GM21717 (cell line): ENCODE data around the gene KIF26B.

ENCODE experiments used
- ATAC-seq: cut with Tn5 transposase; IDR thresholded peaks from one replicate; pipeline ENCODE4 v1.9.1; 2021; ENCODE audit warnings: mild to moderate bottlenecking, moderate library complexity; ENCODE audit not compliant: unreplicated experiment

The KIF26B gene

GRCh38 chr1:245448975-245449431 lies 294.2 kb downstream of the KIF26B start:
- no peak for ATAC-seq

DNA sequence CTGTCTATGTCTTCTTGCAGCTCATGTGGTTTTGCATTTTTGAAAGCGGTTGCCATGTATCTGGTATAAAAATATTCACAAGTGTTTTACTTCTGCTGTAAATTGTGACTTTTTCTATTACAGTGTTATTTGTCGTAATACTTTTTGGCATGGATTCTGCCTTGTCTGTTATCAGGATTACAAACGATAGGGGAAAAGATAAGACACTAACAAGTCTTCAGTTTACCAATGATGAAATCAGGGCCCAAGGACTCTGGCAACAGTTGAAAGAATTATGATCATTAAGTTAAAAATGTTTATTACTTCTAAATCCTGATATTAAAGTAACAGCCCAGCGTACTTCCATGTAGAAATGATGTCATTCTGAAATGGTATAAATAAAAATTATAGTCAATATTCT lies 298.8 kb downstream of the KIF26B start:
- ATAC-seq, result no peak

GRCh38 chr1:245454051-245454450 lies 299.3 kb downstream of the KIF26B start:
- ATAC-seq, result no peak

GRCh38 chr1:245457562-245457961 lies 302.8 kb downstream of the KIF26B start:
- no peak for ATAC-seq

DNA sequence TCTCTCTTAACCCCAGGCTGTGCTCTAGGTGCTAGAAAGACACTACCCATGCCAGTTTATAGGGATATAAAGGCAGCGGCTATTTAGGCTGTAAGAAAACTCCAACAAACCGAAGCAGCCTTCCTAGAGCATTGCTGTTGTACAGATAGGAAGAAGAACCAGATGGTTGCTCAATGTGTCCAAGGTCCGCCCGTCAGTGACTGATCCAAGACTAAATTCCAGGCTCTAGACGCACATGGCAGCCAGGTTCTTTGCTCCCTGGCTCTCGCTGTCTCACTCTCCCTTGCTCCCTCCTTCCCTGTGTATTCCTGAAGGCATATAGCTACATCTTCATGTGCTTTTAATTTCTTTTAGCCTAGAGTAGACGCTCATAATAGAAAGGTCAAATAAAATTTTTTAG lies 303.4 kb downstream of the KIF26B start:
- ATAC-seq, result no peak

DNA sequence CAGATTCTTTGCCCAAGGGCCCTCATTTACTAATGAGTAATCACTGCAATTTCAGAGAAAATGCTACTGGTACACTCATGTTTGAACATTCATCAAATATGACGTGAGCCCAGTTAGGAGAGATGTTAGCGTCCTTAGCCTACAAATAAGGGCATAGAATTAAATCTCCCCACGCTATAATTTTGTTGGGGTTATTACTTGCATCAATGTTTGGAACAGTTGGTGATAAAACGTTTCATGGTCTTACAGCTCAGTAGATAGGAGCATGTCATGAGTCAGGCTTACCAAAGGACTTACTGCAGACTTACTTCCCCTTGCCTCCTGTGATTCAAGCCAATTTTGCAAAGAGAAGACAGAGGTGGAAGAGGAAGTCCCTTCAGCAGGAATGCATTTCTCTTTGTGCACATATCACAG lies 304.0 kb downstream of the KIF26B start:
- ATAC-seq, result no peak

DNA sequence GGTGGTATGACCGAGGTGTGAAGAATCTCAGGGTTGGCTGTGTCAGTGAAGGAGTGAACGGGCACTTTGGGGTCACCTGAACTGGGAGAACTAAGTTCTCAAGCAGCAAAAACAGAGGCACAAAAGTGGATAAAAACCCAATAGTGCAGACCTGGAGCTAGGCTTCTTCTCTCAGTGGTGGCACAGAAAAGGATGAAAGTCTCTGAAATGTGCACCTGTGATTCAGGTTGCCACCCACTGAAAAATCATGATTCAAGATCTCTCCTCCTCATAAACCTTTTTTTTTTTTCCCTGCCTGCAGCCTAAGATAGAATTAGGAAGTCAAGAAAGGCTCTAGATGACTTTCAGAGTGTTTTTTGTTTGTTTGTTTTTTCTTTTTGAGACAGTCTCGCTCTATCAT lies 304.8 kb downstream of the KIF26B start:
- no peak for ATAC-seq

- no peak for ATAC-seq
These were observed 306.9 kb downstream of the KIF26B start for GRCh38 chr1:245461681-245462080.

- no peak for ATAC-seq
These were observed 307.4 kb downstream of the KIF26B start for GRCh38 chr1:245462161-245462560.

GRCh38 chr1:245463392-245464165 lies 308.8 kb downstream of the KIF26B start:
- no peak for ATAC-seq

DNA sequence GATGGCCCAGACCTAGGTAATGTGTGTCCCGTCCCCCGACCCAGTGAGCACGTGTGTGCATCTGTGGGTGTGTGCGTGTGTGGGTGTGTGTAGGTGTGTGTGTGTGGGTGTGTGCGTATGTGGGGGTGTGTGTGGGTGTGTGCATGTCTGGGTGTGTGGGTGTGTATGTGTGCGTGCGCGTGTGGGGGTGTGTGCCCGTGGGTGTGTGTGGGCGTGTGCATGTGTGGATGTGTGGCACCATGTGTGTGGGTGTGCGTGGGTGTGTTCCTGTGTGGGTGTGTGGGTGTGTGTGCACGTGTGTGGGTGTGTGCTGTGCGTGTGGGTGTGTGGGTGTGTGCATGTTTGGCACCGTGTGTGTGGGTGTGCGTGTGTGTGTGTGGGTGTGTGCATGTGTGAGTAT lies 309.5 kb downstream of the KIF26B start:
- no peak for ATAC-seq

DNA sequence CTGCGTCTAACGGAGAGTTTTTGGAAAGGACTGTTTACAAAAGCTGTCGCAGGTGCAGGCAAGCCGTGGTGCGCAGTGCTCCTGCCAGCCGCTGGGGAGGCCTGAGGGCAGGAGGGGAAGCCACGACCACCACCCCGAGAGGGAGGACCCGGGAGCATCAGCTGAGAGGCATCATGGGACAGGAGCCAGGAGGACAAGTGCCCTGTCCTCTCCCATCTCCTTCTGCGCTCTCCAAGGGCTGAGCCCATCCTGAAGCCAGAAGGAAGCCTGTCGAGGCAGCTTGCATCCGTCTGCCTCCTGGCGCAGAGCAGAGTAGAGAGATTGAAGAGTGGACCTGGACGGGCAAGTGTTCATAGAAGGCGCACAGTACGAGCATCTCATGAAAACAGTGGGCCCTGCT lies 310.9 kb downstream of the KIF26B start:
- ATAC-seq, result no peak

DNA sequence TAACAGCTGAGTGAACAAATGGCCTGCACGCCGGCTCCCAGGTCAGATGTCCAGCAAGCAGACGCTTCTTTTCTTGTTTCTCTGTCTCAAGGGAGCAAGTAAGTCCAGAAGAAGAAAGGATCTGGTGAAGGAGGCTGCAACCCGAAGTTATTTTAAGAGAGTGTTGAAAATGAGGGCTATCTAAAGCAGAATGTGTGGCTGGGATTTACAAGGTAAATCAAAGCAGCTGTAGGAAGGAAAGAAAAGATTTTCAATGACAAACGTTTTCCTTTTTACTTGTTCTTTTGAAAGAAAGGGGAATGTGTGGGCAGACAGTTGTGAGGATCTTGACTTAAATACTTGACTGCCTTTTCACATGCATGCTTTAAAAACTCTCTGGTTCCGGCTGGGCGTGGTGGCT lies 311.5 kb downstream of the KIF26B start:
- ATAC-seq, result no peak

DNA sequence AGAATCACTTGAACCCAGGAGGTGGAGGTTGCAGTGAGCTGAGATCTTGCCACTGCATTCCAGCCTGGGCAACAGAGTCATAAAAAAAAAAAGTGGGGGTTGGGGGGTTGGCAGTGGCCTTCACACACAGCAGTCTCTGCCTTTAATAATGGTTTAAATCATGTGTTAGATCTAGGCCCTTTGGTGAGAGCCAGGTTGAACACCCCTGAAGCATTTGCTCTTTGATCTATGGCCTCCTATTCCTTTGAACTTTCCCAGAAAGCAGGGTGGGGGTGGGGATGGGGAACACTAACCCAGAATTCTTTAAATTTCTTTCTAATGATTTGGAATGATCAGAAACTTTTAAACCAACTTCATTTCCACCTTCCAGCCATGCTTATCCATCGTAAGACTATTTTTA lies 313.0 kb downstream of the KIF26B start:
- ATAC-seq, result no peak

DNA sequence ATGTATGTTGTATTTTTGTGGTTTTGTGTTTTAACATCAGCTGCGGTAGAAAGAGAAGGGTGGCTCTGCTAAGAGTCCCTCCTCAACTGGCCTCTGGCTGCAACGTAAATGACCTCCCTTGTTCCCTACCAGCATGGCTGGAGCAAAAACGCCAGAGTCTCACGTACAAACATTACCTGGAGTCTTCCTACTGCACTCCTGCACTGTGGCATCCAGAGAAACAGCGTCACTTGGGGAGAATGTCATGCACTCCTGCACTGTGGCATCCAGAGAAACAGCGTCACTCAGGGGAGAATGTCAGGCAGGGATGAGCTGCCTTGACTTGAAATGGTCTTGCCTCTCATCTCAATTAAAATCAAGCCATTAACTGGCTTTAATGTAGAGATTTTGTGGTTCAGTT lies 314.2 kb downstream of the KIF26B start:
- no peak for ATAC-seq

DNA sequence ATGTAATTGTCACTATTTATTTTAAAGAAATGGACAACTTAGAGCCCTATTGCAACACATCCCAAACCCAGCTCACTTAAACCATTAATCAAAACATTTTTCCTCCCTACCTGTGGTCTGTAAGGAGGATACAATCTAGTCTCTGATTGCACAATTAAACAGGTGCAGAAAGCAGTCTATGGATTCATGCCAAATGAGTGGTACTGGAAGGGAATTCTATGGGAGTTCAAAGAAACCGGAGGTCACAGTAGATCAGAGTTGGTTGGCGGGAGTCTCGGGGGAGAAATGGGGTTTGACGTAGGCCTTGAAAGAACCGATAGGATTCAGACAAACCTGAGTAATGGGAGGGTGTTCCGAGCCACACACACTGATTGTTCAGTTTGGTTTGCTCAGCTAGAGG lies 314.9 kb downstream of the KIF26B start:
- no peak for ATAC-seq

DNA sequence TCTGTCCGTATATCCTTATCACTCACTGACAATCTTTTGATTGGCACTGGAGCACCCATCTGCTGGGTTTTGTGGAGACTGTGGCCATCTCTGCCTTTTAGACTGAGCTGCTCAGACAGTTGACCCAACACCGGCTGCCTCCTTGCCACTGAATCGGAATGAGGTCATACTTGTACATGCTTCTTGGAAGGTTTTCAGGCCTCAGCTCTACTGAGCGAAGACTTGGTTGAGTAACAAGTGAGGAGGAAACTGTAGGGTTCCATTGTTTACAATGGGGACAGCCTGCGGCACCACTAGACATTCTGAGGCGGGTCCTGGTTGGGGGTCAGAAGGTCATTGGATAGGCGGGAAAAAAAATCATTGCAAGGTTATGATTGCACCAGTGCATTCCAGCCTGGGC lies 320.3 kb downstream of the KIF26B start:
- ATAC-seq, result no peak

GRCh38 chr1:245475961-245476516 lies 321.3 kb downstream of the KIF26B start:
- no peak for ATAC-seq

DNA sequence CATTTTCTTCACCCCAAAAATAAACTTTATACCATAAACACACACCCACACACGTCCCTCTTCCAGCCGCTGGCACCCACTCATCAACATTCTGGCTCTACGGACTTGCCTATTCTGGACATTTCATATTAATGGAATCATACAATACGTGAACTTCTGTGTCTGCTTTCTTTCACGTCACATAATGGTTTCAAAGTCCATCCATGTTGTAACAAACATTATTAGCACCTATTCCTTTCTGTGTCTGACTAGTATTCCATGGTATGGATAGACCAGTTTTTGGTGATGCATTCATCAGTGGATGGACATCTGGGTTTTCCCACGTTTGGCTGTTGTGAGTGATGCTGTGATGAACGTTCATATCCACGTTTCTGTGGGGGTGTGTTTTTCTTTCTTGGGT lies 323.2 kb downstream of the KIF26B start:
- ATAC-seq, result no peak

GRCh38 chr1:245480393-245481120 lies 325.8 kb downstream of the KIF26B start:
- ATAC-seq, result no peak

- no peak for ATAC-seq
These were observed 326.5 kb downstream of the KIF26B start for GRCh38 chr1:245481261-245481660.

DNA sequence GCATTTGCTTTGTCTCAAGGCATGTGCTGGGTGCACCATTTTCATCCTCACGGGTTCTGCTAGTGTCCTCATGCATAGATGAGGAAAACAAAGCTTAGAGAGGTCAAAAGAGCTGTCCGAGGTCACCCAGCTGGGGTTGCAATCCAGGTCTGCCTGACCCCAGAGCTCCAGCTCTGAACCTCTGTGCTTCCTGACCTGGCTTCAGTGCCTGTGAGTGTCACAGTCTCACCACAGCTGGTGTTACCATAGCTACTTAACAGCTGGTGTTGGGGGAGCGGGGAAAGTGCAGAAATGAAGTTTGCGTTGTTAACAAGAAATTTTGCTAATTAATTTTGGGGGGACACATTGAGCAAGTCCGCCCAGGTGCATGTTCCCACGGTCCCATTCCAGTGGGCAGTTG lies 328.5 kb downstream of the KIF26B start:
- no peak for ATAC-seq
